Activated B cell treated with CpG ODN at 0.5 μM for 24 hours (primary cell): ENCODE results near the gene CRACR2B. TPM values are rescaled to one million over a fixed set of nuclear protein-coding genes. Genes with fewer than 3 reads are reported as not detected.

Source experiments
- ATAC-seq: fragments of 200-7000 bp; cut with Tn5 transposase; one replicate; pipeline ENCODE4 v1.10.0; 2021; ENCODE audit warnings: low read depth, mild to moderate bottlenecking, moderate library complexity
- CTCF ChIA-PET: fragments of 350-600 bp; sonication (Branson Sonifier 250); formaldehyde crosslinking; loops from one replicate; lab custom pipeline; 2021; ENCODE audit warnings: antibody characterized with exemption; lab: Charles Lee
- POLR2A ChIA-PET: fragments of 350-600 bp; sonication (Branson Sonifier 250); formaldehyde crosslinking; loops from one replicate; lab custom pipeline; 2021; ENCODE audit warnings: antibody characterized with exemption; lab: Charles Lee
- DNase-seq: peaks from one replicate; pipeline ENCODE4 v3.0.0; 2022
- H3K27ac Mint-ChIP-seq: one replicate; pipeline ENCODE4 v1.8.0; 2020; ENCODE audit warnings: mixed read lengths
- H3K27me3 Mint-ChIP-seq: one replicate; pipeline ENCODE4 v1.8.0; 2021; ENCODE audit warnings: mixed read lengths
- H3K36me3 Mint-ChIP-seq: one replicate; pipeline ENCODE4 v1.8.0; 2021; ENCODE audit warnings: low read depth, mixed read lengths
- H3K4me1 Mint-ChIP-seq: one replicate; pipeline ENCODE4 v1.8.0; 2021; ENCODE audit warnings: mixed read lengths
- H3K4me3 Mint-ChIP-seq: one replicate; pipeline ENCODE4 v1.8.0; 2020; ENCODE audit warnings: mild to moderate bottlenecking, mixed read lengths
- H3K9me3 Mint-ChIP-seq: one replicate; pipeline ENCODE4 v1.8.0; 2020; ENCODE audit warnings: mixed read lengths
- intact Hi-C: fragments of 100-400 bp; cut with micrococcal nuclease; formaldehyde crosslinking; loops from one replicate; pipeline ENCODE4 v1.15.1; 2024
- total RNA-seq: library from RNA; stranded (reverse); gene quantifications from 2 replicates; pipeline ENCODE4 v1.2.3, GENCODE V29; 2022
- TF ChIP-seq, protein P1 (sequence below): fragments of 200-600 bp; IDR thresholded peaks from one replicate; pipeline ENCODE4 v1.8.0; 2022; ENCODE audit warnings: antibody characterized with exemption, mild to moderate bottlenecking

CRACR2B gene
- total RNA-seq, 1 donor from 2014 or later, result 4.5 TPM

DNA sequence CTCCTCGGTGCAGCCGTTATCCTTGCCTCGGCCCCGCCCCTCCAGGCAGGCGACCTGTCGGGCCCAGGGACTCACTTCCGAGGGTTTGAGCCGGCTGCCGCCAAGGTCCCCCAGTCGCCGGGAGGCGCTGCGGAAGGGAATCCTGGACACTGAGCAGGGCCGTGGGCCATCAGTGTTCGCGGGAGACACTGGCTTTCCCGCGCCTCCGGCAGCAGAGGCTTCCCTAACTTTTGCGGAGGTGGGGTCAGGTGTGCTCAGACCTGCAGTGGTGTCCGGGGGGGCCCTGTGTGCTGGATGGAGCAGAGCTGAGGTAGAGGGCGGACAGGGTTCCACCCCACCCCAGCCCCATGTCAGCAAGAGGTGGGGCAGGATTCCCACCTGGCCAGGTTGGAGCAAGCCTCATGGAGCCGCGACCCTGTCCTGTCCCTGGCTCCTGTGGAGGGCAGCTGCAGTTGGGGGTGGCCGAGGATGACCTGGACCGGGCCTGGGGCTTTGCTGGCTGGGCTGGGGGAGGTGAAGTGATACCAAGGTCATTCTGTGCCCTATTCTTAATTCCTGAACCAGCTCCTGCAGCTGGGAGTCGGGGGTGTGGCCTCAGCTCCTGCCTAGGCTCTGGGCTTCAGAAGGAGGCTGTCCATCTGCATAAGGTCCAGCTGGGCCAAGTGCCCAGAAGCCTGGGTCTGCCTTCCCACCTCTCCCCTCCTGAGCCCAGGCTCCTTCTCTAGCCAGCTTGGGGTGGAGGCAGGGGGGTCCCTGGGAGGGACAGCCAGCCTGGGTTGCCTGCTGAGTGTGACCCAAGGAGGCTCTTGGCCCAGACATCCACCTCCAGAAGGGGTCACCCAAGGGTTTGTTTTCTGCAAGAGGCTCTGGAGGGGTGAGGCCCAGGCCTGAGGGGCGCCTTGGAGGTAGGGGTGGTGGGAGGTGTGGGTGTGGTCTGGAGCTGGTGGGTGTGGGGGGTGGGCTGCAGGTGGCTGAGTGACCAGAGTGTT lies 23.4 kb downstream of the CRACR2B start:
- Mint-ChIP-seq H3K27me3 (peaks cover 4% of the 10 kb centered on the region), H3K27ac (no peak overlapping the region), H3K36me3 (no peaks in the 10 kb centered on the region), H3K9me3 (no peaks in the 10 kb centered on the region), H3K4me3 (peak overlapping the region; percentile 44), H3K4me1 (peaks cover 7% of the 10 kb centered on the region)
- ChIA-PET POLR2A (no interaction called here), CTCF (no interaction called here)
- no peak for ATAC-seq
- DNase-seq, result no peak
- intact Hi-C loops, result no loop called here
- TF ChIP-seq, protein P1, sequence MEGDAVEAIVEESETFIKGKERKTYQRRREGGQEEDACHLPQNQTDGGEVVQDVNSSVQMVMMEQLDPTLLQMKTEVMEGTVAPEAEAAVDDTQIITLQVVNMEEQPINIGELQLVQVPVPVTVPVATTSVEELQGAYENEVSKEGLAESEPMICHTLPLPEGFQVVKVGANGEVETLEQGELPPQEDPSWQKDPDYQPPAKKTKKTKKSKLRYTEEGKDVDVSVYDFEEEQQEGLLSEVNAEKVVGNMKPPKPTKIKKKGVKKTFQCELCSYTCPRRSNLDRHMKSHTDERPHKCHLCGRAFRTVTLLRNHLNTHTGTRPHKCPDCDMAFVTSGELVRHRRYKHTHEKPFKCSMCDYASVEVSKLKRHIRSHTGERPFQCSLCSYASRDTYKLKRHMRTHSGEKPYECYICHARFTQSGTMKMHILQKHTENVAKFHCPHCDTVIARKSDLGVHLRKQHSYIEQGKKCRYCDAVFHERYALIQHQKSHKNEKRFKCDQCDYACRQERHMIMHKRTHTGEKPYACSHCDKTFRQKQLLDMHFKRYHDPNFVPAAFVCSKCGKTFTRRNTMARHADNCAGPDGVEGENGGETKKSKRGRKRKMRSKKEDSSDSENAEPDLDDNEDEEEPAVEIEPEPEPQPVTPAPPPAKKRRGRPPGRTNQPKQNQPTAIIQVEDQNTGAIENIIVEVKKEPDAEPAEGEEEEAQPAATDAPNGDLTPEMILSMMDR, result no peak

DNA sequence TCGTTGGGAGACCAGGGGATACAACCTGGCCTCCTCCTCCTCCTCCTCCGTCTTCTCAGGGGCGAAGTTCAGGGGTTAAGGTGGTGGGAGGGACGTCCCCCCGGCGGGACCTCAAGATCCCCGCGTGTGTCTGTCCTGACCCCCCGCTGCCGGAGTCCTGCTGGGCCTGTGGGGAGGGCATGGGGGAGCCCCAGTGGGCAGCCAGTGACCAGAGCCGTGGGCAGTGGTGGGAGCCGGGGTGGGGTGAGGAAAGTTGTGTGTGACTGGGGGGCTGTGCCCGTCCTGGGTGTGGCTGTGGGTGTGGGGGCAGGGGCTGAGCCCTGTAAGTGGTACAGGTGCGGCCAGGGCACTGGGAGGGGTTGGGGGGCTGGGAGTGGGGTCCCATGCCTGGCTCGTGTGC lies 25.0 kb downstream of the CRACR2B start:
- intact Hi-C loops, result no loop called here
- H3K27ac Mint-ChIP-seq, result no peak overlapping the region
- DNase-seq (no peak), ATAC-seq (no peak)
- TF ChIP-seq, protein P1, result no peak
- no peaks in the 10 kb centered on the region for H3K9me3 Mint-ChIP-seq
- H3K4me3 Mint-ChIP-seq, result no peak overlapping the region
- peaks cover 7% of the 10 kb centered on the region for H3K4me1 Mint-ChIP-seq
- H3K27me3 Mint-ChIP-seq, result peaks cover 2% of the 10 kb centered on the region
- ChIA-PET POLR2A (no interaction called here), CTCF (no interaction called here)
- no peaks in the 10 kb centered on the region for H3K36me3 Mint-ChIP-seq

DNA sequence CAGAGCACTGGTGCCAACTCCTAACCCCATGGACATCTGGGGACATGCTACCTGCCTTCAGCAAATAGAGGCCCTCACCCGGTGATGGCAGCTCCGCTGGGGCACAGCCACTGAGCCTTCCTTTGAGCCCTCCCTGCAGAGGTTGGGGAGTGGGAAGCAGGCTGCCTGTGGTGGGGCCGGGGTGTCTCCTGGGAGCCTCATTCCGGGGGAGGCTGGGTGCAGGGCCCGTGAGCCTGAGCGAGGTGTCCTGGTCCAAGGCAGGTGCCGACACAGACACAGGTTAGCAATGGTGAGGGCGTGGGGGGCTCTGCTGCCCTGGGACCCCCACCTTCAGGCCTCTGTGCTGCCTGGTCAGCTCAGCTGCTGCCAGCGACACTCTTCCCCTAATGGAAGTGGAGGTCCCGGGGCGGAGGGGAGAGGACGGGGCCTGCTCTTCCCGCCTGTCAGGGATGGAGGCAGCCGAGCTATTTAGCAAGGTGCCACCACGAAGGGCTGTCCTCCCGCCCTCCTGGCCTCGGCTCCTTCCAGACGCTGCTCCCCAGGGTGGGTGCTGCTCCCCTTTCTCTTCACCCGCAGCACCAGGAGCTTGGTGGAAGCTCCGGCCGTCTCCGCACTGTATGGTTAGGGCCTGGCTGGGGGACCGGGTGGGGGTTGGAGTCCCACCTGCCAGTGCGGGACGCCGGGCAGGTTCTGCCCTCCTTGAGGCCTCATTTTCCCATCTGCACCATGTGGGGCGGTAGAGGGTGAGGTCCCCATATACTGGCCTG lies 26.1 kb downstream of the CRACR2B start:
- POLR2A ChIA-PET, result interaction anchor here (0.6 kb wide), 1 partner anchor 65 kb away, joined by 3 read pairs; no protein-coding TSS in a partner anchor
- no peaks in the 10 kb centered on the region for H3K27me3 Mint-ChIP-seq
- H3K4me3 Mint-ChIP-seq, result no peak overlapping the region
- TF ChIP-seq, protein P1, result no peak
- H3K4me1 Mint-ChIP-seq, result peaks cover 2% of the 10 kb centered on the region
- ATAC-seq (no peak), DNase-seq (no peak)
- intact Hi-C loops, result no loop called here
- CTCF ChIA-PET, result no interaction called here
- no peaks in the 10 kb centered on the region for H3K36me3 Mint-ChIP-seq
- no peak overlapping the region for H3K27ac Mint-ChIP-seq
- no peaks in the 10 kb centered on the region for H3K9me3 Mint-ChIP-seq

- ChIA-PET POLR2A (interaction anchor here (0.6 kb wide), 1 partner anchor 64 kb away, joined by 3 read pairs; no protein-coding TSS in a partner anchor), CTCF (no interaction called here)
- Mint-ChIP-seq H3K36me3 (no peaks in the 10 kb centered on the region), H3K4me1 (no peaks in the 10 kb centered on the region), H3K27ac (no peak overlapping the region), H3K4me3 (no peak overlapping the region), H3K27me3 (no peaks in the 10 kb centered on the region), H3K9me3 (no peaks in the 10 kb centered on the region)
- ATAC-seq, result no peak
- intact Hi-C loops, result no loop called here
- no peak for DNase-seq
- TF ChIP-seq, protein P1, result no peak
These were observed 27.0 kb downstream of the CRACR2B start for GRCh38 chr11:854601-855329.
